K562 (cell line): ENCODE measurements around the gene PACS2. TPM values are rescaled to one million over a fixed set of nuclear protein-coding genes. Genes with fewer than 3 reads are reported as not detected.

Experiments
- BRD9 ChIP-seq: fragments of 450-650 bp; IDR thresholded peaks from 2 replicates; pipeline ENCODE4 v1.6.1; 2018; ENCODE audit warnings: low read depth; ENCODE audit not compliant: partially characterized antibody
- CBFB ChIP-seq: sonication (generic); formaldehyde crosslinking; IDR thresholded peaks from 2 replicates; pipeline ENCODE4 v1.4.0; 2020; ENCODE audit warnings: mild to moderate bottlenecking, missing genetic modification reagents
- CEBPG ChIP-seq, 3 experiments: fragments of 200-800 bp in 1 of 3; sonication (Bioruptor generic) in 1 of 3; sonication (generic) in 1 of 3; formaldehyde crosslinking in 1 of 3; IDR thresholded peaks in 2 of 3; conservative IDR thresholded peaks in 1 of 3; 2 replicates each; pipeline versions ENCODE4 v1.6.1 to v1.8.0; 2016 to 2022; ENCODE audit warnings: missing compliant biosample characterization in 2 of 3, missing genetic modification characterization in 2 of 3, mild to moderate bottlenecking in 1 of 3, missing genetic modification reagents in 1 of 3
- MYNN ChIP-seq, 2 experiments: sonication (generic); formaldehyde crosslinking in 1 of 2; IDR thresholded peaks; 2 replicates each; pipeline versions ENCODE4 v1.5.0 to v1.6.1; 2016 to 2020; ENCODE audit warnings: antibody characterized with exemption in 1 of 2, missing genetic modification reagents in 1 of 2
- POLR2H ChIP-seq: IDR thresholded peaks from 2 replicates; pipeline ENCODE4 v1.6.1; 2016; ENCODE audit warnings: missing genetic modification characterization, low read depth, mild to moderate bottlenecking, control low read depth, missing compliant biosample characterization, moderate library complexity
- RB1 ChIP-seq: fragments of 450-650 bp; IDR thresholded peaks from 2 replicates; pipeline ENCODE4 v1.6.1; 2017; ENCODE audit warnings: low read depth, mild to moderate bottlenecking
- RCOR1 ChIP-seq, 2 experiments: IDR thresholded peaks; 2 replicates each; pipeline ENCODE4 v1.6.1; 2012; ENCODE audit warnings: low read depth in 2 of 2, low read length in 2 of 2, borderline replicate concordance in 1 of 2, improper control_type of control experiment in 1 of 2
- SAP30 ChIP-seq: fragments of 200-600 bp; sonication (generic); IDR thresholded peaks from 2 replicates; pipeline ENCODE4 v1.6.1; 2012; ENCODE audit warnings: borderline replicate concordance, low read depth, mild to moderate bottlenecking, moderate library complexity, low read length, control low read depth, inconsistent platforms; ENCODE audit not compliant: insufficient read depth, poor library complexity, severe bottlenecking
- SMC3 ChIP-seq: conservative IDR thresholded peaks from 2 replicates; pipeline ENCODE4 v1.6.1; 2011; ENCODE audit warnings: low read depth, low read length, improper control_type of control experiment; ENCODE audit not compliant: insufficient read depth
- ZFPM2 ChIP-seq: fragments of 250-450 bp; sonication (Bioruptor Pico); IDR thresholded peaks from 2 replicates; pipeline ENCODE4 v1.5.1; 2022; ENCODE audit warnings: mild to moderate bottlenecking
- ZNF778 ChIP-seq: fragments of 450-650 bp; formaldehyde crosslinking; IDR thresholded peaks from 2 replicates; pipeline ENCODE4 v1.4.0; 2020; ENCODE audit warnings: mild to moderate bottlenecking, moderate library complexity
- polyA plus RNA-seq, 8 experiments: library from polyadenylated mRNA; depleted of rRNA in 4 of 8; stranded (reverse) in 5 of 8; unstranded in 3 of 8; fragments of >200 nt; fragmentation: Nextera tagmentation in 2 of 8; fragmentation: Illumina TruSeq in 1 of 8; extraction: Ambion mirVana in 2 of 8; extraction: Trizol in 1 of 8; gene quantifications; 2 replicates each; pipeline versions ENCODE4 v1.2.1 to v1.2.3, GENCODE V29; 2011 to 2014; ENCODE audit warnings: inconsistent platforms in 1 of 8, missing spikeins in 1 of 8
- total RNA-seq, 7 experiments: library from RNA; depleted of rRNA in 6 of 7; stranded (reverse); fragments of >200 nt in 6 of 7; fragmentation: Illumina TruSeq in 2 of 7; extraction: Trizol in 2 of 7; gene quantifications; 2 replicates each; pipeline versions ENCODE4 v1.2.1 to v1.2.3, GENCODE V29; 2011 to 2021; ENCODE audit warnings: low replicate concordance in 1 of 7

PACS2 gene
- total and polyA plus RNA-seq, 9 of the 15 experiments (the other 6 are each of a cell fraction or from before 2014, with no cell fraction given), result 0.11 to 20.8 (median 9.9) TPM

DNA sequence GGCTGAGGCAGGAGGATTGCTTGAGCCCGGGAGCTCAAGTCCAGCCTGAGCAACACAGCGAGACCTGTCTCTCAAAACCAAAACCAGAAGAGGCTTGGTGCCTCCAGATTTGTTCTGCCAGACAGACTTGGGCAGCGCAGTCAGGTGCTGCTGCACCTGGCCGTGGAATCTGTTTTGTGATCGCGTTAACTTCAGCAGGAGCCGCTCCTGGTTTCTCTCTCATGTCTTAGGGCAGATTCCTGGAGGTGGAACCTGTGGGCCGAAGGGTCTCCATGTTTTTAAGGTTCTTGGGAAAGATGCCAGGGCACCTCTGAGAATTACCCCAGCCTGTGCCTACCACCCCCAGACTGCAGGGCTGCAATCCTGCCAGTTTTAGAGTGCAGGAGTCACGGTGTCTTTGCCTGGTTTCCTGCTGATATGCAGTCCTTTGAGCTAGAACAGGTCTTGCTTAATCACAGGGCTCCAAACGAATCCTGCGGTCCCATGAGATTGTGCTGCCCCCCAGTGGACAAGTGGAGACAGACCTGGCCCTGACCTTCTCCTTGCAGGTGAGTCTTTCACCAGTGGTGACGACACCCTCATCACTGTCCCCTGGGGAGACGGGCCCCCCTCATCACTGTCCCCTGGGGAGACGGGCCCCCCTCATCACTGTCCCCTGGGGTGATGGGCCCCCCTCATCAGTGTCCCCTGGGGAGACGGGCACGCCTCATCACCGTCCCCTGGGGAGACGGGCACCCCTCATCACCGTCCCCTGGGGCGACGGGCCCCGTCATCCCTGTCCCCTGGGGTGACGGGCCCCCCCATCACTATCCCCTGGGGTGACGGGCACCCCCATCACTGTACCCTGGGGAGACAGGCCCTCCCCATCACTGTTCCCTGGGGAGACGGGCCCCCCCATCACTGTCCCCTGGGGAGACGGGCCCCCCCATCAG lies 37.6 kb downstream of the PACS2 start (continued):
- no peak for TF ChIP-seq SAP30
- TF ChIP-seq BRD9, result no peak
- peak; percentile 97 for TF ChIP-seq CEBPG (CRISPR knock-in tag; IDR thresholded peaks at IDR 0.05)
- TF ChIP-seq CEBPG (tag; conservative IDR thresholded peaks at IDR 0.05 in 1 of 2, IDR thresholded peaks at IDR 0.05 in 1 of 2), result peak; percentile 92 to 94
- TF ChIP-seq CBFB, result no peak
- 0 out of 4 replicates have a peak, but pooled peaks of 1 of the 2 experiments have one; percentile 32 for TF ChIP-seq RCOR1 (IDR thresholded peaks at IDR 0.05; ENCODE audit: borderline replicate concordance in 1 of 2, low read depth in 2 of 2, low read length in 2 of 2)
- TF ChIP-seq MYNN (IDR thresholded peaks at IDR 0.05), result peak; percentile 31; the same call in 1 of the 2 replicates
- TF ChIP-seq MYNN (CRISPR knock-in tag; IDR thresholded peaks at IDR 0.05), result no peak
- TF ChIP-seq ZFPM2, result no peak
- TF ChIP-seq SMC3, result peak; percentile 79
- TF ChIP-seq RB1, result peak; percentile 8; the same call in 1 of the 2 replicates
- TF ChIP-seq ZNF778, result no peak
- TF ChIP-seq POLR2H (tag), result no peak
